ENCODE data around the gene ADGRG4. TPM values are rescaled to one million over a fixed set of nuclear protein-coding genes. Genes with fewer than 3 reads are reported as not detected.

The ADGRG4 gene
- polyA plus RNA-seq, 1 of the 3 experiments (the other 2 are of a cell fraction), result not detected

- H3F3A ChIP-seq (replicated peaks; ENCODE audit: insufficient read depth), result peaks cover 4% of the 10 kb centered on the region
- H3K36me3 ChIP-seq (replicated peaks in 1 of 2; ENCODE audit: control insufficient read depth in 1 of 2, insufficient read depth in 2 of 2, low read length in 1 of 2), result no peaks in the 10 kb centered on the region
- ChIA-PET POLR2A (no interaction called here), CTCF (interaction anchor here (1.3 kb wide), 1 partner anchor 243 kb away, joined by 6 read pairs; no protein-coding TSS in a partner anchor)
- WGBS (ENCODE audit: low lambda C conversion rate), result 65% methylated on average over 1 of the region's 1 CpG
- DNase-seq, result no peak
- no peaks in the 10 kb centered on the region for H3K4me1 ChIP-seq (ENCODE audit: control insufficient read depth in 1 of 2, insufficient read depth in 2 of 2, low read depth in 1 of 2, low read length in 1 of 2)
- H3K79me2 ChIP-seq (ENCODE audit: insufficient read depth), result no peaks in the 10 kb centered on the region
- H3K9me2 ChIP-seq, result no peaks in the 10 kb centered on the region
- H2AFZ ChIP-seq (ENCODE audit: low read depth), result no peak overlapping the region
- H3K4me3 ChIP-seq (ENCODE audit: low read depth in 2 of 2, low read length in 1 of 2), result no peak overlapping the region
- no peaks in the 10 kb centered on the region for H3K9me3 ChIP-seq
- H4K20me1 ChIP-seq (ENCODE audit: insufficient read depth), result no peaks in the 10 kb centered on the region
- H3K27ac ChIP-seq (ENCODE audit: low read depth in 2 of 2, low read length in 1 of 2), result no peak overlapping the region
- H3K4me2 ChIP-seq, result no peak overlapping the region
- TF ChIP-seq GABPA (IDR thresholded peaks at IDR 0.05; ENCODE audit: low read depth) (no peak), USF2 (IDR thresholded peaks at IDR 0.05; ENCODE audit: borderline replicate concordance, low read depth, low read length) (no peak), REST (IDR thresholded peaks at IDR 0.05; ENCODE audit: low read depth, low read length) (no peak), RFX5 (IDR thresholded peaks at IDR 0.05; ENCODE audit: low read length) (no peak)
- no peak overlapping the region for H3K9ac ChIP-seq
- peaks cover 10% of the 10 kb centered on the region; the same call in 1 of the 2 replicates for H3K27me3 ChIP-seq (ENCODE audit: insufficient read depth)
Observed at GRCh38 chrX:136271300-136271699, 29.5 kb upstream of the ADGRG4 start.

- POLR2A ChIA-PET, result no interaction called here
- no peak overlapping the region for H3K27ac ChIP-seq (ENCODE audit: low read depth in 2 of 2, low read length in 1 of 2)
Observed at GRCh38 chrX:136272325-136272724, 28.4 kb upstream of the ADGRG4 start.

More at GRCh38 chrX:136272325-136272724, 28.4 kb upstream of the ADGRG4 start:
- Histone ChIP-seq H3K79me2 (ENCODE audit: insufficient read depth) (no peaks in the 10 kb centered on the region), H3K27me3 (ENCODE audit: insufficient read depth) (peaks cover 10% of the 10 kb centered on the region; the same call in 1 of the 2 replicates), H3K4me2 (no peak overlapping the region), H3K9ac (no peak overlapping the region), H3F3A (replicated peaks; ENCODE audit: insufficient read depth) (no peaks in the 10 kb centered on the region), H3K4me3 (ENCODE audit: low read depth in 2 of 2, low read length in 1 of 2) (no peak overlapping the region), H3K9me3 (no peaks in the 10 kb centered on the region), H4K20me1 (ENCODE audit: insufficient read depth) (no peaks in the 10 kb centered on the region), H2AFZ (ENCODE audit: low read depth) (no peak overlapping the region), H3K9me2 (no peaks in the 10 kb centered on the region), H3K36me3 (replicated peaks in 1 of 2; ENCODE audit: control insufficient read depth in 1 of 2, insufficient read depth in 2 of 2, low read length in 1 of 2) (no peaks in the 10 kb centered on the region), H3K4me1 (ENCODE audit: control insufficient read depth in 1 of 2, insufficient read depth in 2 of 2, low read depth in 1 of 2, low read length in 1 of 2) (no peaks in the 10 kb centered on the region)
- no peak for DNase-seq
- TF ChIP-seq RCOR1 (IDR thresholded peaks at IDR 0.05; ENCODE audit: low read length) (no peak), CTCF (IDR thresholded peaks at IDR 0.05) (0 out of 2 replicates have a peak, but pooled peaks have one; percentile 13)
- CTCF ChIA-PET, result interaction anchor here (0.9 kb wide), 1 partner anchor 242 kb away, joined by 3 read pairs; no protein-coding TSS in a partner anchor
- 57% methylated on average over 1 of the region's 1 CpG for WGBS (ENCODE audit: low lambda C conversion rate)

Data from SK-N-SH (cell line).